C4-2B (cell line): ENCODE measurements around the gene HTR7.

ENCODE experiments used
- CTCF ChIP-seq: fragments of 450-650 bp; conservative IDR thresholded peaks from 2 replicates; pipeline ENCODE4 v1.5.1; 2017; ENCODE audit warnings: mild to moderate bottlenecking
- ZFX ChIP-seq: fragments of 450-650 bp; IDR thresholded peaks from 2 replicates; pipeline ENCODE4 v1.6.1; 2017

GRCh38 chr10:90860790-90861189, 3.0 kb upstream of the HTR7 start:
- TF ChIP-seq CTCF (no peak), ZFX (no peak)
